HepG2 (cell line): Measurements from ENCODE around the gene HDAC4. TPM values are rescaled to one million over a fixed set of nuclear protein-coding genes. Genes with fewer than 3 reads are reported as not detected.

Experiments
- AHR ChIP-seq: IDR thresholded peaks from 2 replicates; pipeline ENCODE4 v1.6.1; 2018; ENCODE audit warnings: missing genetic modification reagents, missing compliant biosample characterization
- ARNTL ChIP-seq: sonication (generic); formaldehyde crosslinking; IDR thresholded peaks from 2 replicates; pipeline ENCODE4 v1.4.0; 2020; ENCODE audit warnings: mild to moderate bottlenecking, missing genetic modification reagents
- CSRNP1 ChIP-seq: sonication (generic); formaldehyde crosslinking; IDR thresholded peaks from 2 replicates; pipeline ENCODE4 v1.8.1; 2023; ENCODE audit warnings: mild to moderate bottlenecking, missing genetic modification reagents
- EP300 ChIP-seq, 3 experiments: sonication (generic) in 1 of 3; formaldehyde crosslinking in 1 of 3; IDR thresholded peaks; 2 replicates each; pipeline versions ENCODE4 v1.5.1 to v1.6.1; 2011 to 2020; ENCODE audit warnings: low read depth in 2 of 3, low read length in 2 of 3, borderline replicate concordance in 1 of 3, improper control_type of control experiment in 1 of 3, mild to moderate bottlenecking in 1 of 3, missing genetic modification reagents in 1 of 3, moderate library complexity in 1 of 3
- GFI1 ChIP-seq: sonication (generic); formaldehyde crosslinking; IDR thresholded peaks from 2 replicates; pipeline ENCODE4 v1.5.0; 2020; ENCODE audit warnings: missing genetic modification reagents, mild to moderate bottlenecking, borderline replicate concordance
- HDAC2 ChIP-seq: sonication (generic); formaldehyde crosslinking; IDR thresholded peaks from 2 replicates; pipeline ENCODE4 v1.4.0; 2020; ENCODE audit warnings: missing genetic modification reagents
- HNRNPLL ChIP-seq: fragments of 200-400 bp; formaldehyde crosslinking; IDR thresholded peaks from 2 replicates; pipeline ENCODE4 v1.6.1; 2017; ENCODE audit warnings: mild to moderate bottlenecking, low read depth, low read length; ENCODE audit not compliant: poor library complexity, severe bottlenecking
- HOXA9 ChIP-seq: sonication (generic); formaldehyde crosslinking; IDR thresholded peaks from 2 replicates; pipeline ENCODE4 v1.8.1; 2022; ENCODE audit warnings: missing genetic modification reagents, mild to moderate bottlenecking, moderate library complexity, borderline replicate concordance
- PATZ1 ChIP-seq: sonication (generic); formaldehyde crosslinking; IDR thresholded peaks from 2 replicates; pipeline ENCODE4 v1.4.0; 2020; ENCODE audit warnings: missing genetic modification reagents
- ZBTB26 ChIP-seq: IDR thresholded peaks from 2 replicates; pipeline ENCODE4 v1.6.1; 2016; ENCODE audit warnings: missing compliant biosample characterization, missing genetic modification reagents, borderline replicate concordance
- ZKSCAN1 ChIP-seq: fragments of 150-350 bp; IDR thresholded peaks from 2 replicates; pipeline ENCODE4 v1.6.1; 2014; ENCODE audit warnings: low read length
- ZMYM4 ChIP-seq: sonication (generic); formaldehyde crosslinking; IDR thresholded peaks from 2 replicates; pipeline ENCODE4 v1.8.1; 2023; ENCODE audit warnings: mild to moderate bottlenecking, missing genetic modification reagents
- ZNF3 ChIP-seq: IDR thresholded peaks from 2 replicates; pipeline ENCODE4 v1.7.0; 2017; ENCODE audit warnings: inconsistent platforms
- ZNF547 ChIP-seq: sonication (generic); formaldehyde crosslinking; IDR thresholded peaks from 2 replicates; pipeline ENCODE4 v1.5.1; 2020; ENCODE audit warnings: mild to moderate bottlenecking, missing genetic modification reagents
- ZNF670 ChIP-seq: sonication (generic); formaldehyde crosslinking; IDR thresholded peaks from 2 replicates; pipeline ENCODE4 v1.8.0; 2022; ENCODE audit warnings: mild to moderate bottlenecking, missing genetic modification reagents, borderline replicate concordance
- ZNF7 ChIP-seq: IDR thresholded peaks from 2 replicates; pipeline ENCODE4 v1.6.1; 2016; ENCODE audit warnings: missing biosample characterization, missing genetic modification reagents
- ZNF737 ChIP-seq: sonication (generic); formaldehyde crosslinking; IDR thresholded peaks from 2 replicates; pipeline ENCODE4 v1.5.0; 2020; ENCODE audit warnings: missing genetic modification reagents, mild to moderate bottlenecking, borderline replicate concordance
- ZNF773 ChIP-seq: sonication (generic); formaldehyde crosslinking; IDR thresholded peaks from 2 replicates; pipeline ENCODE4 v1.4.0; 2020; ENCODE audit warnings: missing genetic modification reagents, borderline replicate concordance
- ZSCAN22 ChIP-seq: sonication (generic); formaldehyde crosslinking; IDR thresholded peaks from 2 replicates; pipeline ENCODE4 v1.4.0; 2020; ENCODE audit warnings: mild to moderate bottlenecking, missing genetic modification reagents
- polyA plus RNA-seq, 8 experiments: library from polyadenylated mRNA; depleted of rRNA in 3 of 8; stranded (reverse) in 7 of 8; unstranded in 1 of 8; fragments of >200 nt; fragmentation: Illumina TruSeq in 4 of 8; extraction: Trizol in 4 of 8; gene quantifications; 2 replicates each; pipeline versions ENCODE4 v1.2.1 to v1.2.3, GENCODE V29; 2011 to 2016; ENCODE audit warnings: low read depth in 4 of 8, missing spikeins in 1 of 8, mixed read lengths in 1 of 8; ENCODE audit not compliant: insufficient read depth in 1 of 8
- total RNA-seq, 5 experiments: library from RNA; depleted of rRNA; stranded (reverse); fragments of >200 nt; fragmentation: Illumina TruSeq; extraction: Trizol; gene quantifications; 2 replicates each; pipeline ENCODE4 v1.2.3, GENCODE V29; 2016; ENCODE audit warnings: low read depth in 1 of 5

HDAC4 gene
- total and polyA plus RNA-seq, 2 of the 13 experiments (the other 11 are each of a cell fraction or from before 2014, with no cell fraction given) = 10.1 to 11.5 TPM

- TF ChIP-seq CSRNP1 (CRISPR knock-in tag) (peak; percentile 83), ZNF3 (no peak), ZKSCAN1 (no peak), GFI1 (CRISPR knock-in tag) (no peak), ZNF773 (CRISPR knock-in tag) (no peak), ZNF737 (no peak), ZSCAN22 (CRISPR knock-in tag) (no peak), ZNF7 (CRISPR knock-in tag) (no peak), HDAC2 (CRISPR knock-in tag) (peak; percentile 45; the same call in 1 of the 2 replicates), ZBTB26 (CRISPR knock-in tag) (no peak), ARNTL (peak; percentile 28; the same call in 1 of the 2 replicates), ZNF547 (CRISPR knock-in tag) (0 out of 2 replicates have a peak, but pooled peaks have one; percentile 37), ZMYM4 (CRISPR knock-in tag) (peak; percentile 41; the same call in 1 of the 2 replicates), ZNF670 (CRISPR knock-in tag) (no peak), EP300 (IDR thresholded peaks at IDR 0.05; ENCODE audit: low read depth in 2 of 2, low read length in 2 of 2) (peak in 1 of 2 experiments; percentile 67; a peak in 2 of 4 replicates), EP300 (CRISPR knock-in tag; IDR thresholded peaks at IDR 0.05; ENCODE audit: borderline replicate concordance) (no peak; the same call in 1 of the 2 replicates), HOXA9 (CRISPR knock-in tag) (no peak), AHR (CRISPR knock-in tag) (no peak), PATZ1 (CRISPR knock-in tag) (peak; percentile 29; the same call in 1 of the 2 replicates), HNRNPLL (no peak)
Measured at GRCh38 chr2:239049421-239050251, 351.2 kb downstream of the HDAC4 start (continued).
